Islet of Langerhans (tissue), 1 donor: ENCODE measurements around the gene NUTM1.
"Not testable (repeated sequence)": the region's sequence is repeated elsewhere in the genome, so short reads cannot be mapped to it uniquely, and the experiment has no call there.

Source experiments
- FAIRE-seq: peaks from one replicate; lab custom pipeline; 2011; peaks lifted over from hg19 to GRCh38; lab: Jason Lieb, UNC

The NUTM1 gene

GRCh38 chr15:34337557-34338306, 5.4 kb upstream of the NUTM1 start, which contains the start of gene SLC12A6:
Gene SLC12A6 (minus strand): TSS chr15:34337781. CDS start chr15:34336680, 1,101 bp downstream.
- FAIRE-seq = no peak

GRCh38 chr15:34338347-34338746, 4.8 kb upstream of the NUTM1 start:
- no peak for FAIRE-seq

DNA sequence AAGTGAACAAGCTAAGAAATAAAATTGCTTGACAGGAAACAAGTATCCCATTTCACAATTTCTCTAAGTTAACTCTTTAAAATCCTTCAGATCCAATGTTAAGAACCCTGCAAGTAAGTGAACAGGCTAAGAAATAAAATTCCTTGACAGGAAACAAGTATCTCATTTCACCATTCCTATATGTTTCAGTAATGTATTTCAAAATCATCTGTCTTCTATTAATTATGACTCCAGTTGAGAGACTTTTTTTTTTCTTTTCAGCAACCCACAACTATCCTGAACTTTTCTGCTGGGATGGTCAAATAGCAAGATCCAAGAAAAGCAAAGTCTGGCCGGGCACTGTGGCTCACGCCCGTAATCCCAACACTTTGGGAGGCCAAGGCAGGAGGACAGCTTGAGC, 3.2 kb upstream of the NUTM1 start:
- no peak for FAIRE-seq

GRCh38 chr15:34341381-34342212, 1.5 kb upstream of the NUTM1 start:
- FAIRE-seq = no peak

- FAIRE-seq = not testable (repeated sequence)
Measured at GRCh38 chr15:34342213-34342736, 840 bp upstream of the NUTM1 start.

DNA sequence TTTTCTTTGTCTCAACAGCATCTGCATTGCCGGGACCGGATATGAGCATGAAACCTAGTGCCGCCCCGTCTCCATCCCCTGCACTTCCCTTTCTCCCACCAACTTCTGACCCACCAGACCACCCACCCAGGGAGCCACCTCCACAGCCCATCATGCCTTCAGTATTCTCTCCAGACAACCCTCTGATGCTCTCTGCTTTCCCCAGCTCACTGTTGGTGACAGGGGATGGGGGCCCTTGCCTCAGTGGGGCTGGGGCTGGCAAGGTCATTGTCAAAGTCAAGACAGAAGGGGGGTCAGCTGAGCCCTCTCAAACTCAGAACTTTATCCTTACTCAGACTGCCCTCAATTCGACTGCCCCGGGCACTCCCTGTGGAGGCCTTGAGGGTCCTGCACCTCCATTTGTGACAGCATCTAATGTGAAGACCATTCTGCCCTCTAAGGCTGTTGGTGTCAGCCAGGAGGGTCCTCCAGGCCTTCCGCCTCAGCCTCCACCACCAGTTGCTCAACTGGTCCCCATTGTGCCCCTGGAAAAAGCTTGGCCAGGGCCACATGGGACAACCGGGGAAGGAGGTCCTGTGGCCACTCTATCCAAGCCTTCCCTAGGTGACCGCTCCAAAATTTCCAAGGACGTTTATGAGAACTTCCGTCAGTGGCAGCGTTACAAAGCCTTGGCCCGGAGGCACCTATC, 5.0 kb downstream of the NUTM1 start:
- no peak for FAIRE-seq

- FAIRE-seq = no peak
Measured at GRCh38 chr15:34348735-34349300, 5.7 kb downstream of the NUTM1 start.

GRCh38 chr15:34349769-34350168, 6.7 kb downstream of the NUTM1 start:
- FAIRE-seq = no peak

DNA sequence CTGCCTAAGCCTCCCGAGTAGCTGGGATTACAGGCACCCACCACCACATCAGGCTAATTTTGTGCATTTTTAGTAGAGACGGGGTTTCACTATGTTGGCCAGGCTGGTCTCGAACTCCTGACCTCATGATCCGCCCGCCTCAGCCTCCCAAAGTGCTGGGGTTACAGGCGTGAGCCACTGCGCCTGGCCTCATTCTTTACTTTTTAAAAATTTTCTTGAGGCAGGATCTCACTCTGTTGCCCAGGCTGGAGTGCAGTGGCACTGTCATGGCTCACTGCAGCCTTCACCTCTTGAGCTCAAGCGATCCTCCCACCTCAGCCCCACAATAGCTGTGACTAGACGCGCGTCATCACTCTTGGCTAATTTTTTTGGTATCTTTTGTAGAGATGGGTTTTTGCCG, 9.9 kb downstream of the NUTM1 start:
- not testable (repeated sequence) for FAIRE-seq

DNA sequence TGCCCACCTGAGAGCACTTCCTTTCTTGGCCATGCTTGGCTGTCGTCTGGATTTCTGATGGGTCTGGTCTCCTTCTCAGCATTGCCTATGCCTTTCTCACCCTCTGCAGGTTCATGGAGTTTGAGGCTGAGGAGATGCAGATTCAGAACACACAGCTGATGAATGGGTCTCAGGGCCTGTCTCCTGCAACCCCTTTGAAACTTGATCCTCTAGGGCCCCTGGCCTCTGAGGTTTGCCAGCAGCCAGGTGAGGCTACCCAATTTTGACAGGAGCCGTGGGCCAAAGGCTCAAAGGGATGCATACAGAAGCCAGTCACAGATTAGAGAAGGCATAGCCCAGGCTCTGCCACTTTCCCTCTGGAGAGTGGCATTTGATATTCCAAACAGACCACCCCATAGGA, 10.5 kb downstream of the NUTM1 start:
- FAIRE-seq = no peak

GRCh38 chr15:34354286-34354685, 11.2 kb downstream of the NUTM1 start:
- FAIRE-seq = no peak

DNA sequence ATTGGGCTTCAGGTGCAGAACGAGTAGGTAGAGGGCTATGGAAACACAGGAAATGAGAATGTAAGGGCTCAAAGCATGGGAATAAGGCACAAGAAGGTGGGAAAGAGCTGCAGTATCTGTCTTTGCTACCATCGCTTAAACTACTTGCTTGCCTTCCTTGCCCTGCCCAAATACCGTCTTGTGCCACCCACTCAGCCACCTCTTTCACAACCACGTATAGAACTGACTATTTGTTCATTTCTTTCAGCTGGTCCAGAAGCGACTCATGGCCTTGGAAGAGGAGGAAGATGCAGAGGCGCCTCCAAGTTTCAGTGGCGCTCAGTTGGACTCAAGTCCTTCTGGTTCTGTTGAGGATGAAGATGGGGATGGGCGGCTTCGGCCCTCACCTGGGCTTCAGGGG, 12.1 kb downstream of the NUTM1 start:
- FAIRE-seq = no peak

GRCh38 chr15:34357653-34358052, 14.5 kb downstream of the NUTM1 start:
- FAIRE-seq = no peak

GRCh38 chr15:34358367-34358766, 15.3 kb downstream of the NUTM1 start:
- no peak for FAIRE-seq

GRCh38 chr15:34358948-34359347, 15.8 kb downstream of the NUTM1 start:
- no peak for FAIRE-seq

DNA sequence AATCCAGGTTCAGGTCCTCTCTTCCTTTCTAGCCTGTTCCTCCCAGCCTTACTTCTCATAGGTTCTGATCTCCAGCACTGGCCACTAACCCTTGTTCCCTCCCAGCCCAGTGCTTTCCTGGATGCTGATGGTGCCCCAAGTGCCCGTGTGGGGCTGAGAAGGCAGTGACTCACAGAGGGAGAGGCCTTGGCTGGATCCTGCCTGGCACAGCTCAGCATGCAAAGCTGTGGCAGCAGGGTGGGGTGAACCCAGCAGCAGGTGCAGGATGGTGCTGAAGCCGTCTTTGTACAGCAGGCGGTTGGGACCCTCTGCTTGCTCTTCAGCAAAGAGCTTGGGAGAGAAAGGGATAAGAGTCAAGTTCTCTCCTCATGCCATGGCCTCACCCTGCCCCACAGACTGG, 16.3 kb downstream of the NUTM1 start:
- no peak for FAIRE-seq

GRCh38 chr15:34360298-34360697, 17.2 kb downstream of the NUTM1 start:
- no peak for FAIRE-seq

GRCh38 chr15:34361278-34361677, 18.2 kb downstream of the NUTM1 start:
- FAIRE-seq = no peak

GRCh38 chr15:34362047-34362773, 19.1 kb downstream of the NUTM1 start:
- no peak for FAIRE-seq

DNA sequence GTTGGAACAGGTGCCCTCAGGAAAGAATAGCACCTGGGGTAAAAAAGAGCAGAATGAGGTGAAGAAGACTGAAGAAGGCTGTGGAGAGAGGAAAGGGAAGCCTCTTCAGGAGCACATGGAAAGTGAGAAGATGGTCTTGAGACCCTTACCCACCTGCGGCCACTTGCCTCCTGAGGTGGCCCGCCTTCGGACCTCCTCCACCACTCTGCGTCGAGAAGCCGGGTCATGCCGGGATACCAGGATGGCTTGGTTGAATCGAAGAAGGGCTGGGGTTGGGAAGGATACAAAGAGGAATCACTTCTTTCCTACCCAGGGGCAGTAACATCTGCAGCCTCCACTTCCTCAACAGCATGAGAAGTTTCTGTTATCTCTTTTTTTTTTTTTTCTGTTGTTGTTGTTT, 20.9 kb downstream of the NUTM1 start:
- FAIRE-seq = no peak

DNA sequence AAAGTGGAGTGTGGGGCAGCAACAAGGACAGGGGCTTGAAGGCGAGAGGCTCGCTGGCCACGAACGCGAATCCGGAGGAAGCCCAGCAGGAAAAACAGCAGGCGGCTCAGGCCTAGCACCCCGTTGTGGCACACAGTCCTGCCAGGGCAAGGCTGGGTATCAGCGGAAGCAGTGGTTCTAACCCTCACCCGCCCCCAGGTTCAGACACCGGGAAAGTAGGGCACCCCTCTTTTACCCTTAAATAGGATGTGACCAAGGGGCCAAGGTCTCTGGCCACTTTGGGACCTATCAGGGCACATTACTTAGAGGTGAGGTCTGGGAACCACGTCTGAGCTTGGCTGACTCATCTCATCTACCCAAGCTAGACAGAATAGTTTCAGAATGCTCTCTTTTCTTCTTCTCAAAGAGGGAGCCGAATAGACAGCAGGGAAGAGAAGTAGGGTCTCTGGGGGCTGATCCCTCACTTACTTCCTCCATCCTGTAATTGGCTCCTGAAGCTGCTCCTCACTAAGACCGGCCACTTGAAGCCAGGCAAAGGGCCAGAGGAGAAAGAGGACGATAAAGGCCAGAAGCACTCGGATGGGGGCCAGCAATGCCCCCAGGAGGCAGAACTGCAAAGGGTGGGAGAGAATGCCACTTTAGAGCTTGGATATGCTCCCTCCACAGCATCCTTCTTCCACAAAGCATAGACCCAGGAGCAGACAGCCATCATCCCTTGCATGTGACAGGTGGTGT, 22.1 kb downstream of the NUTM1 start:
- FAIRE-seq = no peak
